ENCODE results near the gene OR6C65. TPM values are rescaled to one million over a fixed set of nuclear protein-coding genes. Genes with fewer than 3 reads are reported as not detected.
"Not testable (repeated sequence)": the region's sequence is repeated elsewhere in the genome, so short reads cannot be mapped to it uniquely, and the experiment has no call there.

OR6C65 gene
- total RNA-seq (2014; rRNA removed; shearing (Covaris generic)): not detected in 2 replicates

GRCh38 chr12:55400229-55400628, at the start of gene OR6C65:
TSS of gene OR6C65 (plus strand) at chr12:55400529. CDS start at chr12:55400529, 0 bp downstream.
- no peak for DNase-seq (ENCODE audit: low spot score)
- in situ Hi-C loops (cut with HindIII; ENCODE audit: low sequenced_read_pairs): no loop called here

- DNase-seq (ENCODE audit: low spot score); in situ Hi-C loops (cut with HindIII; ENCODE audit: low sequenced_read_pairs): not testable (repeated sequence)
Measured at GRCh38 chr12:55355338-55355737, 45.0 kb upstream of the OR6C65 start.

- DNase-seq (ENCODE audit: low spot score): no peak
- in situ Hi-C loops (cut with HindIII; ENCODE audit: low sequenced_read_pairs): no loop called here
Measured at GRCh38 chr12:55362675-55363074, 37.7 kb upstream of the OR6C65 start, which contains the start of gene OR6C75. TSS of gene OR6C75 (plus strand) at chr12:55362975. CDS start at chr12:55365111, 2,136 bp downstream.

- in situ Hi-C loops (cut with HindIII; ENCODE audit: low sequenced_read_pairs): no loop called here
- no peak for DNase-seq (ENCODE audit: low spot score)
Measured at GRCh38 chr12:55365086-55365485, 35.2 kb upstream of the OR6C65 start.

- in situ Hi-C loops (cut with HindIII; ENCODE audit: low sequenced_read_pairs): no loop called here
- DNase-seq (ENCODE audit: low spot score): no peak
Measured at GRCh38 chr12:55372521-55372920, 27.8 kb upstream of the OR6C65 start.

GRCh38 chr12:55385891-55386290, 14.4 kb upstream of the OR6C65 start:
- in situ Hi-C loops (cut with HindIII; ENCODE audit: low sequenced_read_pairs): no loop called here
- no peak for DNase-seq (ENCODE audit: low spot score)

- DNase-seq (ENCODE audit: low spot score): no peak
- in situ Hi-C loops (cut with HindIII; ENCODE audit: low sequenced_read_pairs): no loop called here
Measured at GRCh38 chr12:55392032-55392795, 8.1 kb upstream of the OR6C65 start.

GRCh38 chr12:55396326-55396725, 4.0 kb upstream of the OR6C65 start:
- DNase-seq (ENCODE audit: low spot score): no peak
- in situ Hi-C loops (cut with HindIII; ENCODE audit: low sequenced_read_pairs): no loop called here

GRCh38 chr12:55407866-55408265, 7.5 kb downstream of the OR6C65 start:
- in situ Hi-C loops (cut with HindIII; ENCODE audit: low sequenced_read_pairs): no loop called here
- no peak for DNase-seq (ENCODE audit: low spot score)

- in situ Hi-C loops (cut with HindIII; ENCODE audit: low sequenced_read_pairs): not testable (repeated sequence)
Measured at GRCh38 chr12:55409133-55409532, 8.8 kb downstream of the OR6C65 start.

GRCh38 chr12:55412138-55412537, 11.8 kb downstream of the OR6C65 start:
- DNase-seq (ENCODE audit: low spot score); in situ Hi-C loops (cut with HindIII; ENCODE audit: low sequenced_read_pairs): not testable (repeated sequence)

More at GRCh38 chr12:55409133-55409532, 8.8 kb downstream of the OR6C65 start:
- DNase-seq (ENCODE audit: low spot score): not testable (repeated sequence)

GRCh38 chr12:55413498-55414388, 13.4 kb downstream of the OR6C65 start:
- in situ Hi-C loops (cut with HindIII; ENCODE audit: low sequenced_read_pairs); DNase-seq (ENCODE audit: low spot score): not testable (repeated sequence)

- in situ Hi-C loops (cut with HindIII; ENCODE audit: low sequenced_read_pairs); DNase-seq (ENCODE audit: low spot score): not testable (repeated sequence)
Measured at GRCh38 chr12:55414396-55414823, 14.1 kb downstream of the OR6C65 start.

GRCh38 chr12:55414889-55415288, 14.6 kb downstream of the OR6C65 start:
- in situ Hi-C loops (cut with HindIII; ENCODE audit: low sequenced_read_pairs); DNase-seq (ENCODE audit: low spot score): not testable (repeated sequence)

GRCh38 chr12:55416961-55417360, 16.6 kb downstream of the OR6C65 start:
- in situ Hi-C loops (cut with HindIII; ENCODE audit: low sequenced_read_pairs): no loop called here
- no peak for DNase-seq (ENCODE audit: low spot score)

- in situ Hi-C loops (cut with HindIII; ENCODE audit: low sequenced_read_pairs): no loop called here
- no peak for DNase-seq (ENCODE audit: low spot score)
Measured at GRCh38 chr12:55420307-55420962, 20.1 kb downstream of the OR6C65 start.

GRCh38 chr12:55425954-55426353, 25.6 kb downstream of the OR6C65 start, which contains the start of gene OR6C76:
TSS of gene OR6C76 (plus strand) at chr12:55426254. CDS start at chr12:55426254, 0 bp downstream.
- in situ Hi-C loops (cut with HindIII; ENCODE audit: low sequenced_read_pairs): no loop called here
- no peak for DNase-seq (ENCODE audit: low spot score)

GRCh38 chr12:55428331-55429243, 28.3 kb downstream of the OR6C65 start:
- DNase-seq (ENCODE audit: low spot score): no peak
- in situ Hi-C loops (cut with HindIII; ENCODE audit: low sequenced_read_pairs): no loop called here
